Endothelial cell of umbilical vein (primary cell): ENCODE results near the gene FOXP1. TPM values are rescaled to one million over a fixed set of nuclear protein-coding genes. Genes with fewer than 3 reads are reported as not detected.

Experiments used
- BruUV-seq: library from RNA; stranded (reverse); fragments of 400-500 nt; replicated peaks from 2 replicates; lab custom pipeline; 2021; lab: Mats Ljungman, UMichigan
- CTCF ChIA-PET: fragments of 300-600, 350-600 bp; sonication (Branson Sonifier 250); formaldehyde crosslinking; loops from one replicate; lab custom pipeline; 2021; ENCODE audit warnings: antibody characterized with exemption, inconsistent platforms; lab: Charles Lee
- POLR2A ChIA-PET: fragments of 300-600, 350-600 bp; sonication (Branson Sonifier 250); formaldehyde crosslinking; loops from one replicate; lab custom pipeline; 2021; ENCODE audit warnings: antibody characterized with exemption, inconsistent platforms; lab: Charles Lee
- DNase-seq: peaks from one replicate; pipeline ENCODE4 v3.0.0-alpha.2; 2011; ENCODE audit warnings: low read depth, low spot score
- FAIRE-seq: peaks from 2 replicates; lab custom pipeline; 2011; peaks lifted over from hg19 to GRCh38; lab: Jason Lieb, UNC
- H2AFZ ChIP-seq: 2 replicates; pipeline ENCODE4 v1.6.0; 2012; ENCODE audit warnings: low read depth, low read length, control low read depth, inconsistent platforms
- H3K27ac ChIP-seq: 2 replicates; pipeline ENCODE4 v1.5.1; 2011; ENCODE audit warnings: low read depth, mild to moderate bottlenecking, control low read depth, low read length, moderate library complexity; ENCODE audit not compliant: insufficient read depth
- H3K27me3 ChIP-seq, 2 experiments: 2 replicates each; pipeline versions ENCODE4 v1.6.0 to v1.6.1; 2011; ENCODE audit warnings: low read length in 2 of 2, mixed read lengths in 1 of 2; ENCODE audit not compliant: control insufficient read depth in 2 of 2, insufficient read depth in 2 of 2
- H3K36me3 ChIP-seq, 2 experiments: 2 replicates in 1 of 2; 3 replicates in 1 of 2; pipeline ENCODE4 v1.5.1; 2011; ENCODE audit warnings: low read length in 2 of 2, mild to moderate bottlenecking in 1 of 2, moderate library complexity in 1 of 2; ENCODE audit not compliant: control insufficient read depth in 2 of 2, insufficient read depth in 2 of 2; ENCODE audit errors: extremely low read depth in 1 of 2
- H3K4me1 ChIP-seq: 3 replicates; pipeline ENCODE4 v1.5.1; 2011; ENCODE audit warnings: mild to moderate bottlenecking, low read length; ENCODE audit not compliant: control insufficient read depth, insufficient read depth; ENCODE audit errors: extremely low read depth
- H3K4me2 ChIP-seq: 2 replicates; pipeline ENCODE4 v1.6.1; 2011; ENCODE audit warnings: low read length, control low read depth, mixed read lengths; ENCODE audit not compliant: insufficient read depth
- H3K4me3 ChIP-seq, 3 experiments: fragments of 200-600 bp in 1 of 3; sonication (generic), shearing (Covaris generic) in 1 of 3; replicated peaks in 1 of 3; 2 replicates each; pipeline ENCODE4 v1.5.1; 2011 to 2016; ENCODE audit warnings: control low read depth in 3 of 3, low read length in 3 of 3, mild to moderate bottlenecking in 2 of 3, inconsistent platforms in 1 of 3, low read depth in 1 of 3, moderate library complexity in 1 of 3; ENCODE audit not compliant: insufficient read depth in 1 of 3
- H3K79me2 ChIP-seq: 2 replicates; pipeline ENCODE4 v1.6.0; 2012; ENCODE audit warnings: low read length, inconsistent platforms; ENCODE audit not compliant: control insufficient read depth, insufficient read depth
- H3K9ac ChIP-seq: replicated peaks from 2 replicates; pipeline ENCODE3; 2011; ENCODE audit warnings: low read length, control low read depth; ENCODE audit not compliant: insufficient read depth; ENCODE audit errors: extremely low read depth
- H3K9me1 ChIP-seq: replicated peaks from 3 replicates; pipeline ENCODE4 v1.6.0; 2011; ENCODE audit warnings: mild to moderate bottlenecking, low read length; ENCODE audit not compliant: control insufficient read depth, insufficient read depth; ENCODE audit errors: extremely low read depth
- H3K9me3 ChIP-seq: replicated peaks from 2 replicates; pipeline ENCODE4 v1.5.1; 2012; ENCODE audit warnings: low read length, inconsistent platforms; ENCODE audit not compliant: control insufficient read depth, insufficient read depth
- H4K20me1 ChIP-seq: replicated peaks from 2 replicates; pipeline ENCODE3; 2011; ENCODE audit warnings: mild to moderate bottlenecking, low read length; ENCODE audit not compliant: control insufficient read depth, insufficient read depth; ENCODE audit errors: extremely low read depth
- CTCF ChIP-seq, 2 donors: IDR thresholded peaks; 1 replicate in 1 of 2; 2 replicates in 1 of 2; pipeline ENCODE4 v1.5.1; 2011; ENCODE audit warnings: low read length in 2 of 2, mild to moderate bottlenecking in 2 of 2, moderate library complexity in 2 of 2, control low read depth in 1 of 2, inconsistent platforms in 1 of 2, low read depth in 1 of 2; ENCODE audit not compliant: insufficient read depth in 1 of 2; ENCODE audit errors: extremely low read depth in 1 of 2
- EZH2 ChIP-seq: IDR thresholded peaks from 2 replicates; pipeline ENCODE4 v1.6.1; 2012; ENCODE audit warnings: borderline replicate concordance, low read depth, mild to moderate bottlenecking, moderate library complexity, low read length, inconsistent platforms; ENCODE audit not compliant: severe bottlenecking
- FOS ChIP-seq: IDR thresholded peaks from 2 replicates; pipeline ENCODE4 v1.6.1; 2011; ENCODE audit warnings: mild to moderate bottlenecking, low read length, moderate library complexity, borderline replicate concordance; ENCODE audit not compliant: insufficient read depth
- GATA2 ChIP-seq: IDR thresholded peaks from 2 replicates; pipeline ENCODE4 v1.7.0; 2011; ENCODE audit warnings: low read depth, mild to moderate bottlenecking, moderate library complexity, mixed read lengths, low read length; ENCODE audit not compliant: insufficient read length, insufficient read depth
- JUN ChIP-seq: IDR thresholded peaks from 2 replicates; pipeline ENCODE4 v1.6.1; 2011; ENCODE audit warnings: borderline replicate concordance, low read depth; ENCODE audit not compliant: insufficient read length, insufficient read depth
- MAX ChIP-seq: IDR thresholded peaks from 2 replicates; pipeline ENCODE4 v1.6.1; 2011; ENCODE audit not compliant: insufficient read depth, insufficient read length
- MYC ChIP-seq: IDR thresholded peaks from one replicate; pipeline ENCODE4 v1.6.1; 2011; ENCODE audit warnings: mild to moderate bottlenecking, low read depth, low read length
- POLR2A ChIP-seq: IDR thresholded peaks from 2 replicates; pipeline ENCODE4 v1.6.1; 2012; ENCODE audit warnings: low read depth, mild to moderate bottlenecking, control low read depth, low read length
- POLR2AphosphoS5 ChIP-seq: IDR thresholded peaks from 2 replicates; pipeline ENCODE4 v1.6.1; 2012; ENCODE audit warnings: low read depth, mild to moderate bottlenecking, control low read depth, low read length, moderate library complexity; ENCODE audit not compliant: insufficient read depth
- dilution Hi-C: fragments of 300-500 bp; cut with MboI; formaldehyde crosslinking; loops from one replicate; pipeline ENCODE4 v1.15.0; 2019; ENCODE audit warnings: low sequenced_read_pairs; ENCODE audit not compliant: extremely low pct_ligation_motif_present
- intact Hi-C: fragments of 100-400 bp; cut with micrococcal nuclease; formaldehyde crosslinking; loops from one replicate; pipeline ENCODE4 v1.10.0; 2022
- polyA plus RNA-seq, 4 experiments: library from polyadenylated mRNA; depleted of rRNA in 3 of 4; stranded (reverse) in 3 of 4; unstranded in 1 of 4; fragments of >200 nt; gene quantifications; 2 replicates each; pipeline versions ENCODE4 v1.2.1 to v1.2.3, GENCODE V29; 2011 to 2012; ENCODE audit warnings: missing spikeins in 1 of 4
- total RNA-seq: library from RNA; stranded (reverse); gene quantifications from 2 replicates; pipeline ENCODE4 v1.2.3, GENCODE V29; 2021

Gene FOXP1
- total and polyA plus RNA-seq, 2 donors (not counting 3 experiments of a cell fraction or from before 2014, with no cell fraction given): 41.0 to 107 TPM

GRCh38 chr3:70959506-70960291 lies 623.8 kb downstream of the FOXP1 start:
- Histone ChIP-seq H3K27me3 (no peaks in the 10 kb centered on the region), H3K4me2 (no peak overlapping the region), H4K20me1 (no peaks in the 10 kb centered on the region), H3K36me3 (peaks cover 12 to 16% of the 10 kb centered on the region in 2 experiments), H3K4me1 (no peaks in the 10 kb centered on the region), H3K27ac (no peak overlapping the region), H3K9me3 (no peaks in the 10 kb centered on the region), H2AFZ (no peak overlapping the region), H3K9me1 (no peaks in the 10 kb centered on the region), H3K79me2 (no peaks in the 10 kb centered on the region), H3K4me3 (no peak overlapping the region), H3K9ac (no peak overlapping the region)
- intact Hi-C loops (no loop called here), dilution Hi-C loops (no loop called here)
- FAIRE-seq (no peak), DNase-seq (no peak)
- TF ChIP-seq POLR2A (no peak), MAX (no peak), JUN (no peak), GATA2 (no peak), CTCF (IDR thresholded peaks at IDR 0.05; ENCODE audit: extremely low read depth in 1 of 2, insufficient read depth in 1 of 2, low read depth in 1 of 2, low read length in 2 of 2) (no peak), EZH2 (no peak), FOS (no peak), POLR2AphosphoS5 (no peak), MYC (no peak)
- ChIA-PET CTCF (no interaction called here), POLR2A (no interaction called here)
- BruUV-seq: no TSS peak
